Liver (tissue), 9 donors: ENCODE data around the gene RAPGEF2. TPM values are rescaled to one million over a fixed set of nuclear protein-coding genes. Genes with fewer than 3 reads are reported as not detected.

Source experiments
- DNase-seq: peaks from one replicate; pipeline ENCODE4 v3.0.0-alpha.2; 2017; ENCODE audit warnings: low spot score
- H3K27ac ChIP-seq, 2 donors: one replicate each; pipeline ENCODE4 v1.7.0; 2013; ENCODE audit warnings: inconsistent platforms in 2 of 2, low read length in 2 of 2, control low read depth in 1 of 2, low read depth in 1 of 2, mild to moderate bottlenecking in 1 of 2
- H3K27me3 ChIP-seq, 4 donors: one replicate each; pipeline versions ENCODE4 v1.6.1 to v1.7.0; 2013; ENCODE audit warnings: low read length in 3 of 4, inconsistent platforms in 1 of 4, mild to moderate bottlenecking in 1 of 4, moderate library complexity in 1 of 4; ENCODE audit not compliant: control insufficient read depth in 4 of 4, insufficient read depth in 4 of 4
- H3K36me3 ChIP-seq, 4 donors: one replicate each; pipeline versions ENCODE4 v1.6.1 to v1.7.0; 2013; ENCODE audit warnings: low read length in 3 of 4, mild to moderate bottlenecking in 3 of 4, low read depth in 1 of 4, moderate library complexity in 1 of 4; ENCODE audit not compliant: control insufficient read depth in 4 of 4, insufficient read depth in 3 of 4
- H3K4me1 ChIP-seq, 4 donors: one replicate each; pipeline versions ENCODE4 v1.6.1 to v1.7.0; 2013; ENCODE audit warnings: low read length in 3 of 4, mild to moderate bottlenecking in 3 of 4, moderate library complexity in 1 of 4; ENCODE audit not compliant: control insufficient read depth in 4 of 4, insufficient read depth in 4 of 4
- H3K4me3 ChIP-seq, 3 donors: one replicate each; pipeline versions ENCODE4 v1.6.1 to v1.7.0; 2013; ENCODE audit warnings: low read length in 3 of 3, control low read depth in 1 of 3, low read depth in 1 of 3, mild to moderate bottlenecking in 1 of 3
- H3K9ac ChIP-seq, 2 donors: one replicate each; pipeline ENCODE4 v1.7.0; 2013; ENCODE audit warnings: low read length in 2 of 2, mild to moderate bottlenecking in 2 of 2, moderate library complexity in 2 of 2, control low read depth in 1 of 2, low read depth in 1 of 2
- H3K9me3 ChIP-seq, 4 donors: one replicate each; pipeline versions ENCODE4 v1.6.1 to v1.7.0; 2013; ENCODE audit warnings: low read length in 3 of 4; ENCODE audit not compliant: control insufficient read depth in 4 of 4
- EGR1 ChIP-seq, 2 donors: IDR thresholded peaks; 2 replicates each; pipeline ENCODE4 v1.6.1; 2016 to 2018; ENCODE audit warnings: antibody characterized with exemption in 2 of 2, low read depth in 2 of 2
- FOXA1 ChIP-seq: IDR thresholded peaks from 2 replicates; pipeline ENCODE4 v1.6.1; 2016; ENCODE audit warnings: antibody characterized with exemption
- FOXA2 ChIP-seq: IDR thresholded peaks from 2 replicates; pipeline ENCODE4 v1.6.1; 2016; ENCODE audit warnings: antibody characterized with exemption
- GABPA ChIP-seq, 2 donors: IDR thresholded peaks in 1 of 2; conservative IDR thresholded peaks in 1 of 2; 2 replicates each; pipeline ENCODE4 v1.6.1; 2016; ENCODE audit warnings: antibody characterized with exemption in 2 of 2, mild to moderate bottlenecking in 1 of 2, moderate library complexity in 1 of 2
- HNF4A ChIP-seq, 2 donors: conservative IDR thresholded peaks; 2 replicates each; pipeline ENCODE4 v1.6.1; 2016; ENCODE audit warnings: antibody characterized with exemption in 2 of 2, mild to moderate bottlenecking in 2 of 2
- HNF4G ChIP-seq: IDR thresholded peaks from 2 replicates; pipeline ENCODE4 v1.6.1; 2016; ENCODE audit warnings: antibody characterized with exemption
- JUND ChIP-seq, 2 donors: IDR thresholded peaks; 2 replicates each; pipeline ENCODE4 v1.6.1; 2016; ENCODE audit warnings: antibody characterized with exemption in 2 of 2
- NR2F2 ChIP-seq: IDR thresholded peaks from 2 replicates; pipeline ENCODE4 v1.6.1; 2016; ENCODE audit warnings: antibody characterized with exemption
- RAD21 ChIP-seq, 2 donors: IDR thresholded peaks; 2 replicates each; pipeline ENCODE4 v1.6.1; 2016; ENCODE audit warnings: antibody characterized with exemption in 2 of 2, mild to moderate bottlenecking in 2 of 2
- RXRA ChIP-seq, 2 donors: IDR thresholded peaks; 2 replicates each; pipeline ENCODE4 v1.6.1; 2017 to 2018; ENCODE audit warnings: antibody characterized with exemption in 2 of 2, mild to moderate bottlenecking in 1 of 2
- SP1 ChIP-seq: IDR thresholded peaks from 2 replicates; pipeline ENCODE4 v1.6.1; 2018; ENCODE audit warnings: antibody characterized with exemption, mild to moderate bottlenecking
- TAF1 ChIP-seq: conservative IDR thresholded peaks from 2 replicates; pipeline ENCODE4 v1.6.1; 2016; ENCODE audit warnings: antibody characterized with exemption, mild to moderate bottlenecking
- YY1 ChIP-seq: IDR thresholded peaks from 2 replicates; pipeline ENCODE4 v1.6.1; 2016; ENCODE audit warnings: antibody characterized with exemption, mild to moderate bottlenecking
- WGBS: extraction: QIAGEN DNeasy Blood & Tissue Kit; methylation state at CpG from one replicate; pipeline ENCODE4 v1.1.7; 2013; 5-methylcytosine and 5-hydroxymethylcytosine counted together
- polyA plus RNA-seq, 2 donors: library from polyadenylated mRNA; stranded (reverse) in 1 of 2; unstranded in 1 of 2; fragments of 200-250 nt in 1 of 2; fragments of >200 nt in 1 of 2; fragmentation: Nextera tagmentation in 1 of 2; extraction: Ambion mirVana in 1 of 2; gene quantifications; one replicate each; pipeline versions ENCODE4 v1.2.1 to v1.2.3, GENCODE V29; 2013 to 2015
- total RNA-seq, 2 donors: library from RNA; depleted of rRNA; stranded (reverse); fragments of >200 nt; gene quantifications; one replicate each; pipeline ENCODE4 v1.2.3, GENCODE V29; 2014
- TF ChIP-seq, protein P1 (sequence below): IDR thresholded peaks from 2 replicates; pipeline ENCODE4 v1.6.1; 2016; ENCODE audit warnings: antibody characterized with exemption
- TF ChIP-seq, protein P2 (sequence below): fragments of 150-350 bp; IDR thresholded peaks from 2 replicates; pipeline ENCODE4 v1.5.1; 2017; ENCODE audit warnings: improper control_type of control experiment, low read depth, low read length; ENCODE audit not compliant: missing input control
- TF ChIP-seq, protein P3 (sequence below): IDR thresholded peaks from 2 replicates; pipeline ENCODE4 v1.6.1; 2016; ENCODE audit warnings: antibody characterized with exemption
- TF ChIP-seq, protein P4 (sequence below): IDR thresholded peaks from 2 replicates; pipeline ENCODE4 v1.6.1; 2016; ENCODE audit warnings: antibody characterized with exemption
- donor health status: healthy.
- donor health status: healthy.
- donor health status: healthy.
- donor health status: healthy.
- donor health status: healthy.

RAPGEF2 gene
- total and polyA plus RNA-seq, 4 donors: 7.3 to 90.4 (median 32.2) TPM

DNA sequence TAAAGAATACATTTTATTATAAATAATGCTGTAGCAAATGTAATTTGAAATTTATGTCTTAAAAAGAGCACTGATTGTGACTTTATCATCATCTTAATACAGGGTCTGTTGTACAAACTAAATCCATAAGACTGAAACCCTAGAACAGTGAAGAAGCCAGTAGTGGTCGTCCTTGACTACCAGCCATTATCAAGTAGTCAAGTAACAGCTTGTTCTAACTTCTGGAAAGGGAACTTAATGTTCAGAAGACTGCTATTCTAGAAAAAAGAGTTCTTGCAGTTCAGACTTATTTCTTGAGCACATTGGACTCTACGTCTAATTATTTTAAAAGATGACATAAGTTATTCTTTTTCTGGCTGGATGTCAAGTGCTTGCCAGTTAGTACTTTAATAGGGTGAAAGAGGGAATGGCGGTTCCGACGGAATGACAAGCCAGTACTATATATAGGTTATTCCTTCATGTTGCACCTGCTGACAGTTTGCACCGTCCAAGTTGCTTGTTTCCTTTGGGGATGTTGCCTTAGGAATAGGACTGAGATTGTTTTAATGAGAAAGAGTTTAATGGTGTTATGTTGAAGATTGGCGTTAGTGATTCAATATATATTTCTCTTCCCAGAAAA is 109.9 kb downstream of the RAPGEF2 start:
- peaks cover 0 to 6% (median under 1%) of the 10 kb centered on the region in 4 donors for H3K36me3 ChIP-seq
- peaks cover 0 to 2% (median 0%) of the 10 kb centered on the region in 4 donors for H3K4me1 ChIP-seq
- TF ChIP-seq SP1 (no peak), HNF4A (conservative IDR thresholded peaks at IDR 0.05) (no peak), TAF1 (no peak), YY1 (no peak), EGR1 (IDR thresholded peaks at IDR 0.05; ENCODE audit: low read depth in 2 of 2) (no peak), NR2F2 (no peak), HNF4G (no peak), RAD21 (IDR thresholded peaks at IDR 0.05) (no peak), GABPA (IDR thresholded peaks at IDR 0.05 in 1 of 2, conservative IDR thresholded peaks at IDR 0.05 in 1 of 2) (no peak)
- TF ChIP-seq, protein P1, sequence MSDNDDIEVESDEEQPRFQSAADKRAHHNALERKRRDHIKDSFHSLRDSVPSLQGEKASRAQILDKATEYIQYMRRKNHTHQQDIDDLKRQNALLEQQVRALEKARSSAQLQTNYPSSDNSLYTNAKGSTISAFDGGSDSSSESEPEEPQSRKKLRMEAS: no peak
- TF ChIP-seq, protein P2, sequence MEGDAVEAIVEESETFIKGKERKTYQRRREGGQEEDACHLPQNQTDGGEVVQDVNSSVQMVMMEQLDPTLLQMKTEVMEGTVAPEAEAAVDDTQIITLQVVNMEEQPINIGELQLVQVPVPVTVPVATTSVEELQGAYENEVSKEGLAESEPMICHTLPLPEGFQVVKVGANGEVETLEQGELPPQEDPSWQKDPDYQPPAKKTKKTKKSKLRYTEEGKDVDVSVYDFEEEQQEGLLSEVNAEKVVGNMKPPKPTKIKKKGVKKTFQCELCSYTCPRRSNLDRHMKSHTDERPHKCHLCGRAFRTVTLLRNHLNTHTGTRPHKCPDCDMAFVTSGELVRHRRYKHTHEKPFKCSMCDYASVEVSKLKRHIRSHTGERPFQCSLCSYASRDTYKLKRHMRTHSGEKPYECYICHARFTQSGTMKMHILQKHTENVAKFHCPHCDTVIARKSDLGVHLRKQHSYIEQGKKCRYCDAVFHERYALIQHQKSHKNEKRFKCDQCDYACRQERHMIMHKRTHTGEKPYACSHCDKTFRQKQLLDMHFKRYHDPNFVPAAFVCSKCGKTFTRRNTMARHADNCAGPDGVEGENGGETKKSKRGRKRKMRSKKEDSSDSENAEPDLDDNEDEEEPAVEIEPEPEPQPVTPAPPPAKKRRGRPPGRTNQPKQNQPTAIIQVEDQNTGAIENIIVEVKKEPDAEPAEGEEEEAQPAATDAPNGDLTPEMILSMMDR: no peak
- H3K9me3 ChIP-seq: no peaks in the 10 kb centered on the region
- H3K27ac ChIP-seq: no peak overlapping the region
- H3K27me3 ChIP-seq: no peaks in the 10 kb centered on the region
- H3K9ac ChIP-seq: no peak overlapping the region
- no peak for DNase-seq
- 93% methylated on average over 7 of the region's 7 CpGs for WGBS
- no peak overlapping the region for H3K4me3 ChIP-seq

DNA sequence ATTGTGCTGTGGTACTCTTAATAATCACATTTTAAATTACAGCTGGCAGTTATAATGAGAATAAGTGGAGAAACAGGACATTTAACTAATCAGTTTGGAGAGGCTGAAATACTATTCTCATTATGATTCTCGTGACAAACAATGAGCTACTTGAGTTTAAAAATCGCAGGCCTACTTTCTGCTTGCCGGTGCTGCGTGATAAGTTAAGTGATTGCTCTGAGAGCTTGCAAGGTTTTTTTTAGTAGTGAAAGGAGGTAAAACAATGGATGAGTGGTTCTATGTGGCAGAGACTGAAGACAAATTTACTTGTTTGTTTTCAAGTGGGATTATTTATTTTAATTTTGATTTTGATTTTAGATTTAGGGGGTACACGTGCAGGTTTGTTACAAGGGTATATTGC is 114.0 kb downstream of the RAPGEF2 start:
- Histone ChIP-seq H3K9ac (no peak overlapping the region), H3K9me3 (no peaks in the 10 kb centered on the region)
- 92% methylated on average over 5 of the region's 5 CpGs for WGBS

DNA sequence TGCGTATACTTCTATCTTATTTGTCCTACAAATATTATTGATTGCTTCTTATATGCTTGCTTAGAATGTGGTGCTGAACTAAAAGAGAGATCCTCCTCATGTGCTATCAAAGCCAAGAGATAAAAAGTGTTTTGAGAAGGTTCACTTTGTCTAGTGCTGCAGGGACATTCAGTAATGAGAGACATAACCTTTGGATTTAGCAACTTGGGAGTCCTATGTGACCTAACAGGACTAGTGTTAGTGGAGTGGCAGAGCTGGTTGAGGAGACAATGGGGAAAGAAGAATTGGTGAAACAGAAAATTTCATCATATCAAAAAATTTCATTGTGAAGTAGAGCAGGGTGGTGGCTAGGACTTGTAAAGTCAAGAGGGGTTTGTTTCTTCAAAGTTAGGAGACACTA is 117.0 kb downstream of the RAPGEF2 start:
- Histone ChIP-seq H3K27me3 (no peaks in the 10 kb centered on the region), H3K4me3 (no peak overlapping the region), H3K9ac (no peak overlapping the region), H3K4me1 (peaks cover 3 to 19% (median 12%) of the 10 kb centered on the region in 4 donors), H3K9me3 (no peaks in the 10 kb centered on the region), H3K36me3 (peaks cover 0 to 2% (median 0%) of the 10 kb centered on the region in 4 donors), H3K27ac (no peak overlapping the region)
- DNase-seq: no peak
- 80% methylated on average over 1 of the region's 1 CpG for WGBS
- no peak for TF ChIP-seq JUND (IDR thresholded peaks at IDR 0.05)
- peak in 1 of 2 donors; percentile 55 for TF ChIP-seq HNF4A (conservative IDR thresholded peaks at IDR 0.05)
- TF ChIP-seq SP1: no peak
- TF ChIP-seq, protein P1: no peak
- TF ChIP-seq YY1: no peak
- no peak for TF ChIP-seq FOXA1
- TF ChIP-seq, protein P3, sequence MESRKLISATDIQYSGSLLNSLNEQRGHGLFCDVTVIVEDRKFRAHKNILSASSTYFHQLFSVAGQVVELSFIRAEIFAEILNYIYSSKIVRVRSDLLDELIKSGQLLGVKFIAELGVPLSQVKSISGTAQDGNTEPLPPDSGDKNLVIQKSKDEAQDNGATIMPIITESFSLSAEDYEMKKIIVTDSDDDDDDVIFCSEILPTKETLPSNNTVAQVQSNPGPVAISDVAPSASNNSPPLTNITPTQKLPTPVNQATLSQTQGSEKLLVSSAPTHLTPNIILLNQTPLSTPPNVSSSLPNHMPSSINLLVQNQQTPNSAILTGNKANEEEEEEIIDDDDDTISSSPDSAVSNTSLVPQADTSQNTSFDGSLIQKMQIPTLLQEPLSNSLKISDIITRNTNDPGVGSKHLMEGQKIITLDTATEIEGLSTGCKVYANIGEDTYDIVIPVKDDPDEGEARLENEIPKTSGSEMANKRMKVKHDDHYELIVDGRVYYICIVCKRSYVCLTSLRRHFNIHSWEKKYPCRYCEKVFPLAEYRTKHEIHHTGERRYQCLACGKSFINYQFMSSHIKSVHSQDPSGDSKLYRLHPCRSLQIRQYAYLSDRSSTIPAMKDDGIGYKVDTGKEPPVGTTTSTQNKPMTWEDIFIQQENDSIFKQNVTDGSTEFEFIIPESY: no peak
- TF ChIP-seq RXRA (IDR thresholded peaks at IDR 0.05): peak in 1 of 2 donors; percentile 20

More for the DNA sequence above, 114.0 kb downstream of the RAPGEF2 start:
- Histone ChIP-seq H3K27ac (no peak overlapping the region), H3K4me3 (no peak overlapping the region), H3K27me3 (no peaks in the 10 kb centered on the region), H3K36me3 (peaks cover 0 to 3% (median under 1%) of the 10 kb centered on the region in 4 donors), H3K4me1 (peaks cover 3 to 9% (median 4%) of the 10 kb centered on the region in 4 donors)
- no peak for DNase-seq
- TF ChIP-seq FOXA2 (no peak), NR2F2 (no peak), YY1 (no peak)
- TF ChIP-seq, protein P4, sequence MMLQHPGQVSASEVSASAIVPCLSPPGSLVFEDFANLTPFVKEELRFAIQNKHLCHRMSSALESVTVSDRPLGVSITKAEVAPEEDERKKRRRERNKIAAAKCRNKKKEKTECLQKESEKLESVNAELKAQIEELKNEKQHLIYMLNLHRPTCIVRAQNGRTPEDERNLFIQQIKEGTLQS: no peak
